Ishikawa (cell line): ENCODE data around the gene GRHL3.

Experiments
- EP300 ChIP-seq: IDR thresholded peaks from 2 replicates; pipeline ENCODE4 v1.6.1; 2012; ENCODE audit warnings: borderline replicate concordance
- TEAD4 ChIP-seq: IDR thresholded peaks from 2 replicates; pipeline ENCODE4 v1.6.1; 2012
- TF ChIP-seq, protein P1 (sequence below): IDR thresholded peaks from 2 replicates; pipeline ENCODE4 v1.6.1; 2012

DNA sequence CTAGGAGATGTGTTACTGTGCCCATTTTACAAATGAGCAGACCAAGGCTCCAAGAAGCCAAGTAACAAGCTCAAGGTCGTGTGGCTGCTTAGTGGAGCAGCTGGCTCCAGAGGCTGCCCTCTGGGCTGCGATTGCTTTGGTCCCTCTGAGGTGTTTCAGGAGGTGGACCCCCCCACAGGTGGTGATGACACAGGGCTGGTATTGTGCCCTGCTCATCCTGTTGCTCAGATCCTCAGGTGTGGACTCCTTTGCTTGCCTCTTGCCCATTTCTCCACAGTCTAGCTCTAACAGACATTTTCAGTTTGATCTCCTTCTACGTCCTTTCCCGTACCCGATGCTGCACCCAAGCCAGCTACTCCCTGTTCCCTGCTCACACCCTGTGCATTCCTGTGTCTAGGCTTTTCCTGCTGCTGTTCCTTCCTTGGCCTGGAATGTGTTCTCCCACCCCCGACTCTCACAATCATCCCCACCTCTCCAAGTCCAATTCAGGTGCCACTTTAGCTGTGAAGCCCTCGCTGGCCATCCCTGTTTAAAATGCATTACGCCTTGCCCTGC lies 28.1 kb upstream of the GRHL3 start:
- TF ChIP-seq, protein P1, sequence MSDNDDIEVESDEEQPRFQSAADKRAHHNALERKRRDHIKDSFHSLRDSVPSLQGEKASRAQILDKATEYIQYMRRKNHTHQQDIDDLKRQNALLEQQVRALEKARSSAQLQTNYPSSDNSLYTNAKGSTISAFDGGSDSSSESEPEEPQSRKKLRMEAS: no peak
- TF ChIP-seq EP300 (no peak), TEAD4 (no peak)
